Stomach (tissue), 4 donors: ENCODE data around the gene PCBP3.

Experiments
- CTCF ChIP-seq, 7 experiments: fragments of 450-650 bp in 4 of 7; fragments of 200-600 bp in 3 of 7; sonication (generic) in 3 of 7; IDR thresholded peaks; one replicate each; pipeline ENCODE4 v1.5.1; 2016 to 2019; ENCODE audit warnings: antibody characterized with exemption in 7 of 7, control low read depth in 2 of 7, mild to moderate bottlenecking in 1 of 7
- POLR2A ChIP-seq, 4 donors: fragments of 450-650 bp; IDR thresholded peaks; one replicate each; pipeline ENCODE4 v1.6.1; 2016; ENCODE audit warnings: antibody characterized with exemption in 4 of 4, control low read depth in 2 of 4, mild to moderate bottlenecking in 1 of 4, moderate library complexity in 1 of 4

- TF ChIP-seq POLR2A (IDR thresholded peaks at IDR 0.05) (no peak), CTCF (IDR thresholded peaks at IDR 0.05) (no peak)
These were observed 133.4 kb downstream of the PCBP3 start for GRCh38 chr21:45776971-45777370.
